ENCODE results near the gene LSR. TPM values are rescaled to one million over a fixed set of nuclear protein-coding genes. Genes with fewer than 3 reads are reported as not detected.

Gene LSR
- total RNA-seq, 2 donors from 2014 or later = 119 to 202 TPM

GRCh38 chr19:35249848-35250711 is 1.3 kb downstream of the LSR start:
- Histone ChIP-seq H3K4me1 (replicated peaks) (no peaks in the 10 kb centered on the region), H3K27me3 (replicated peaks; ENCODE audit: insufficient read depth) (no peaks in the 10 kb centered on the region), H3K36me3 (no peaks in the 10 kb centered on the region), H3K27ac (peak overlapping the region; percentile 86 to 93), H3K4me3 (peak overlapping the region; percentile 64 to 72), H3K9me3 (no peaks in the 10 kb centered on the region)
- WGBS = 68% methylated on average over 33 of the region's 34 CpGs
- intact Hi-C loops (cut with DNase I) = no loop called here
- no peak for DNase-seq (ENCODE audit: low spot score)
- TF ChIP-seq, protein P1, sequence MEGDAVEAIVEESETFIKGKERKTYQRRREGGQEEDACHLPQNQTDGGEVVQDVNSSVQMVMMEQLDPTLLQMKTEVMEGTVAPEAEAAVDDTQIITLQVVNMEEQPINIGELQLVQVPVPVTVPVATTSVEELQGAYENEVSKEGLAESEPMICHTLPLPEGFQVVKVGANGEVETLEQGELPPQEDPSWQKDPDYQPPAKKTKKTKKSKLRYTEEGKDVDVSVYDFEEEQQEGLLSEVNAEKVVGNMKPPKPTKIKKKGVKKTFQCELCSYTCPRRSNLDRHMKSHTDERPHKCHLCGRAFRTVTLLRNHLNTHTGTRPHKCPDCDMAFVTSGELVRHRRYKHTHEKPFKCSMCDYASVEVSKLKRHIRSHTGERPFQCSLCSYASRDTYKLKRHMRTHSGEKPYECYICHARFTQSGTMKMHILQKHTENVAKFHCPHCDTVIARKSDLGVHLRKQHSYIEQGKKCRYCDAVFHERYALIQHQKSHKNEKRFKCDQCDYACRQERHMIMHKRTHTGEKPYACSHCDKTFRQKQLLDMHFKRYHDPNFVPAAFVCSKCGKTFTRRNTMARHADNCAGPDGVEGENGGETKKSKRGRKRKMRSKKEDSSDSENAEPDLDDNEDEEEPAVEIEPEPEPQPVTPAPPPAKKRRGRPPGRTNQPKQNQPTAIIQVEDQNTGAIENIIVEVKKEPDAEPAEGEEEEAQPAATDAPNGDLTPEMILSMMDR (IDR thresholded peaks at IDR 0.05) = no peak

DNA sequence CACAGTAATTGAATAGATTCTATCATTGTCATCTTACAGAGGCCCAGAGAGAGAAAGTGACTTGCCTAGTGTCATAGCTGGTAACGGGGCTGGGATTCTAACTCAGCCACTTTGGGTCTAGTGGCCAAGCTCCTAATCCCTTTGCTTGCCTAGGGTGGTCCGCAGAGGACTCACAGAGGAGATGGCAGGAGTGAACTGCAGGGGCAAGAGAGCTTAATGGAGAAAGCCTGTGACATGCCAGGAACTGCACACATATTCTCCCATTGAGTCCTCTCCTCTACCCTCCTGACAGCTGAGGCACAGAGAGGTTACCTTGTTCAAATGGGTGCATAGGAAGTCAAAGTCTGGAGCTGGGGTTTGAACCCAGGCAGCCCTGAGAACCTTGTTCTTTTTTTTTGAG is 2.7 kb downstream of the LSR start:
- TF ChIP-seq POLR2AphosphoS5 (IDR thresholded peaks at IDR 0.05) (no peak), POLR2A (IDR thresholded peaks at IDR 0.05) (no peak)
- TF ChIP-seq, protein P1 (IDR thresholded peaks at IDR 0.05) = no peak
- Histone ChIP-seq H3K27ac (no peak overlapping the region), H3K9me3 (no peaks in the 10 kb centered on the region), H3K27me3 (replicated peaks; ENCODE audit: insufficient read depth) (no peaks in the 10 kb centered on the region), H3K36me3 (no peaks in the 10 kb centered on the region), H3K4me3 (no peak overlapping the region), H3K4me1 (replicated peaks) (no peaks in the 10 kb centered on the region)
- 87% methylated on average over 2 of the region's 2 CpGs for WGBS
- DNase-seq (ENCODE audit: low spot score) = no peak
- intact Hi-C loops (cut with DNase I) = no loop called here

DNA sequence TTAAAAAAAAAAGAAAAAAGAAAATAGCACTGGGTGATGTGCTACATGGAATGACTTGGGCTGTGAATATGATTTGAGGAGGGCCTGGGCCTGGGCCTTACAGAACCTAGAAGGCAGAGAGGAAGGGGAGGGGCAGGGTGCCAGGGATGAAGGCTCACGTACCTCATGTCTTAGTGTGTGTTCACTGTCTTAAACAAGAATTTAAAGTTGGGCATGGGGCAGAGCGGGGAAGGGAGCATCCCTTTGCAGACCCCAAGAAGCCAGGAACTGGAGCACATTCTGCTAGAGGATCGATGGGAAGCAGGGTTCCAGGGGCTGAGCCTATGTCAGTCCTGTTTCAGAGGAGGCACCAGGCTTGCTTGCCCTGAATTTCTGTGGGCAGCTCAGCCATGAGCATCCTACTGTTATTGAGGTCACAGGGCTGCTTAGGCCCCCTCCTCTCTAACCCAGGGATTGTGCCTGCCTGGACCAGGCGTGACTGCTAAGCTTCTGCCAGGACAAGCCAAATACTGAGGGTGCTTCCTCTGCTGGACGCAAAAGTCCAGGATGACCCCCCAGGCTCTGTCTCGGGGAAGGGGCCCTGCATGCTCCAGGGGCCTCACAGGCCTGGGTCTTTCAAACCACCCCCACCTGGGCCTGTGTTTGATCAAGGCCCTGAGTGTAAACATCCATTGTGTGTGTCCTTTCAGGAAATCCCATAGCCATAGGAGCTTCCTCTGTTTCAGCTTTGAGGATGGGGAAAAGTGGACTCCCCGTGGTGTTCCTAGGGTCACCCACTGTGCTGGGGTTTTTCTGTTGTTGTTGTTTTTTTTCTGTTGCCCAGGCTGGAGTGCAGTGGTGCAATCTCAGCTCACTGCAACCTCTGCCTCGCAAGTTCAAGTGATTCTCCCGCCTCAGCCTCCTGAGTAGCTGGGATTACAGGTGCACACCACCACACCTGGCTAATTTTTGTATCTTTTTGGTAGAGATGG is 4.8 kb downstream of the LSR start:
- intact Hi-C loops (cut with DNase I) = no loop called here
- Histone ChIP-seq H3K9me3 (no peaks in the 10 kb centered on the region), H3K4me1 (replicated peaks) (no peaks in the 10 kb centered on the region), H3K36me3 (no peaks in the 10 kb centered on the region), H3K27ac (no peak overlapping the region), H3K4me3 (no peak overlapping the region), H3K27me3 (replicated peaks; ENCODE audit: insufficient read depth) (no peaks in the 10 kb centered on the region)
- no peak for TF ChIP-seq POLR2AphosphoS5 (IDR thresholded peaks at IDR 0.05)
- WGBS = 74% methylated on average over 9 of the region's 9 CpGs
- DNase-seq (ENCODE audit: low spot score) = no peak

- WGBS = 89% methylated on average over 17 of the region's 17 CpGs
- H3K27ac ChIP-seq = no peak overlapping the region
Observed at GRCh38 chr19:35254341-35255297, 5.8 kb downstream of the LSR start.

More at GRCh38 chr19:35254341-35255297, 5.8 kb downstream of the LSR start:
- H3K4me3 ChIP-seq = no peak overlapping the region
- intact Hi-C loops (cut with DNase I) = no loop called here
- no peaks in the 10 kb centered on the region for H3K36me3 ChIP-seq
- H3K4me1 ChIP-seq (replicated peaks) = no peaks in the 10 kb centered on the region
- TF ChIP-seq, protein P1 (IDR thresholded peaks at IDR 0.05) = no peak
- TF ChIP-seq POLR2AphosphoS5 (IDR thresholded peaks at IDR 0.05) (no peak), POLR2A (IDR thresholded peaks at IDR 0.05) (no peak)
- no peak for DNase-seq (ENCODE audit: low spot score)
- no peaks in the 10 kb centered on the region for H3K9me3 ChIP-seq
- H3K27me3 ChIP-seq (replicated peaks; ENCODE audit: insufficient read depth) = no peaks in the 10 kb centered on the region

All from prostate gland (tissue), 2 donors.